ENCODE measurements around the gene SYS1.

GRCh38 chr20:45344168-45344860 lies 18.6 kb upstream of the SYS1 start:
- TF ChIP-seq ZFP3 (CRISPR knock-in tag; IDR thresholded peaks at IDR 0.05), result no peak
- TF ChIP-seq ZFP30 (CRISPR knock-in tag; IDR thresholded peaks at IDR 0.05), result no peak
- no peak for TF ChIP-seq ARNTL (CRISPR knock-in tag; IDR thresholded peaks at IDR 0.05; ENCODE audit: borderline replicate concordance, low read depth)
- TF ChIP-seq BACH2 (CRISPR knock-in tag; IDR thresholded peaks at IDR 0.05; ENCODE audit: borderline replicate concordance), result no peak
- no peak for TF ChIP-seq TOX (CRISPR knock-in tag; IDR thresholded peaks at IDR 0.05; ENCODE audit: borderline replicate concordance)
- TF ChIP-seq CREB5 (CRISPR knock-in tag; IDR thresholded peaks at IDR 0.05; ENCODE audit: low read depth), result no peak
- no peak for TF ChIP-seq CSRNP3 (CRISPR knock-in tag; IDR thresholded peaks at IDR 0.05)
- TF ChIP-seq RARB (CRISPR knock-in tag; IDR thresholded peaks at IDR 0.05), result no peak
- no peak for TF ChIP-seq POU6F1 (CRISPR knock-in tag; IDR thresholded peaks at IDR 0.05; ENCODE audit: borderline replicate concordance, low read depth)
- no peak for TF ChIP-seq PATZ1 (CRISPR knock-in tag; IDR thresholded peaks at IDR 0.05; ENCODE audit: borderline replicate concordance)

Data from SK-N-SH treated with all-trans-retinoic acid at 6 μM for 48 hours (cell line).